Effector memory CD4-positive, alpha-beta T cell (primary cell): ENCODE results near the gene CCDC127.
"Not testable (repeated sequence)": the region's sequence is repeated elsewhere in the genome, so short reads cannot be mapped to it uniquely, and the experiment has no call there.

Experiments
- DNase-seq, 3 donors: peaks; one replicate each; pipeline ENCODE4 v3.0.0-alpha.2; 2020
- H3K27ac ChIP-seq: 2 replicates; pipeline ENCODE4 v1.7.0; 2013; ENCODE audit warnings: mild to moderate bottlenecking, low read length, moderate library complexity; ENCODE audit not compliant: insufficient read depth, poor library complexity, severe bottlenecking
- H3K27me3 ChIP-seq: replicated peaks from 2 replicates; pipeline ENCODE4 v1.7.0; 2013; ENCODE audit warnings: mild to moderate bottlenecking, low read length; ENCODE audit not compliant: insufficient read depth, control insufficient read depth, poor library complexity, severe bottlenecking
- H3K36me3 ChIP-seq: 2 replicates; pipeline ENCODE4 v1.7.0; 2013; ENCODE audit warnings: mild to moderate bottlenecking, low read length, moderate library complexity; ENCODE audit not compliant: control insufficient read depth, insufficient read depth
- H3K4me1 ChIP-seq: 2 replicates; pipeline ENCODE4 v1.7.0; 2013; ENCODE audit warnings: low read length, mild to moderate bottlenecking; ENCODE audit not compliant: control insufficient read depth, insufficient read depth, poor library complexity, severe bottlenecking
- H3K4me3 ChIP-seq: 2 replicates; pipeline ENCODE4 v1.7.0; 2013; ENCODE audit warnings: low read length, low read depth, mild to moderate bottlenecking; ENCODE audit not compliant: insufficient read depth, poor library complexity, severe bottlenecking
- H3K9me3 ChIP-seq: 2 replicates; pipeline ENCODE4 v1.7.0; 2013; ENCODE audit warnings: mild to moderate bottlenecking, low read length, moderate library complexity; ENCODE audit not compliant: control insufficient read depth

Gene CCDC127

DNA sequence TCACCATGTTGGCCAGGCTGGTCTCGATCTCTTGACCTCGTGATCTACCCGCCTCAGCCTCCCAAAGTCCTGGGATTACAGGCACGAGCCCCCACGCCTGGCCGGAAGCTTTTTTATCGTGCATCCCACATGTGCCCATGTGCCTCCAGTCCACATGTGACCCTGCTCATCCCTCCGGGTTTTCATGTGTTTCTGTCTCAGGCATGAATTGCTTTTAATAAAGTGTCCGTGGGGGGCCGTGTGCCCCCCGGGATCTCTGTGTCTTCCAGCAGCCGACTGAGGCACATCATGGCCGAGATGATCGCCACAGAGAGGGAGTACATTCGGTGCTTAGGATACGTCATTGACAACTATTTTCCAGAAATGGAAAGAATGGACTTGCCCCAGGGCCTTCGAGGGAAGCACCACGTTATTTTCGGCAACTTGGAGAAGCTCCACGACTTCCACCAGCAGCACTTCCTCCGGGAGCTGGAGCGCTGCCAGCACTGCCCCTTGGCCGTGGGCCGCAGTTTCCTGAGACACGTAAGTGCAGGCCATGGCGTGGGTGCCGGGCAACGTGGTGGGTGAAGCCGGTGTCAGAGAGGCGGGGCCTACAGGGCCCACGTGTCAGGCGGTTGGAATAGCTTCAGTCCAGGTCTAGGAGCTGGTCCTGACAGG is 48.8 kb downstream of the CCDC127 start:
- no peaks in the 10 kb centered on the region for H3K9me3 ChIP-seq
- H3K4me3 ChIP-seq, result no peak overlapping the region
- no peaks in the 10 kb centered on the region for H3K4me1 ChIP-seq
- no peaks in the 10 kb centered on the region for H3K27me3 ChIP-seq
- no peak for DNase-seq
- no peak overlapping the region for H3K27ac ChIP-seq
- no peaks in the 10 kb centered on the region for H3K36me3 ChIP-seq

DNA sequence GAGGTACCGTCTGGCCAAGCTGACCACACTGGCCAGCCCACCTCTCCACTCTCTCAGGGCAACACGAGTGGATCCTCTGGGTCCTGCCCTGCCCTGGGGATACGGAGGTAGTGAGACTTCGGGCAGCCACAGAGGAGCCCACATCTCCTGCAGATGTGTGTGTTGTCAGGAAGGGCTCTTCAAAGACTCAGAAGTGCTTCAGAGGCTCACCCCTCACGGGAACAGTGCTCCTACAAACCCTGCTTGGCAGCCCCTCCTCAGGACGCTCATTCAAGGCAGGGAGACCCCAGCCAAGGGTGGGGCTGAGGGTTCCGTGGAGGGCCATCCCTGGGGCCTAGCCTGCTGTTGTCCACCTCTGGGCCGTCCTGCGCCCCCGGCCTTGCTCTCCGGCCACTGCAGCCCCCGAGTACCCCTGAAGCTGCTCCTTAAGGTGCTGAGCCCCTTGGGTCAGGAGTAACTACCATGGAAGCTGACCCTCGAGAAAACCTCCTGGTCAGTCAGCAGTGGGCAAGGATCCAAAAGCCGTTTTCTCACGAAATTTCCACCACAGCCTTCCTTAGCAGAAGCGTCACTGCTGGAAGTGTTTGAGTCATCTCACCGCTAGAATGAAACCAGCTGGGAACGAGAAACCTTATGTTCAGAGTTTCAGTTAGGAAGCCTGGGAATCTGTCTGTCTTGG is 49.8 kb downstream of the CCDC127 start:
- Histone ChIP-seq H3K9me3 (no peaks in the 10 kb centered on the region), H3K36me3 (no peaks in the 10 kb centered on the region), H3K4me3 (no peak overlapping the region), H3K4me1 (no peaks in the 10 kb centered on the region), H3K27ac (no peak overlapping the region), H3K27me3 (no peaks in the 10 kb centered on the region)
- no peak for DNase-seq

DNA sequence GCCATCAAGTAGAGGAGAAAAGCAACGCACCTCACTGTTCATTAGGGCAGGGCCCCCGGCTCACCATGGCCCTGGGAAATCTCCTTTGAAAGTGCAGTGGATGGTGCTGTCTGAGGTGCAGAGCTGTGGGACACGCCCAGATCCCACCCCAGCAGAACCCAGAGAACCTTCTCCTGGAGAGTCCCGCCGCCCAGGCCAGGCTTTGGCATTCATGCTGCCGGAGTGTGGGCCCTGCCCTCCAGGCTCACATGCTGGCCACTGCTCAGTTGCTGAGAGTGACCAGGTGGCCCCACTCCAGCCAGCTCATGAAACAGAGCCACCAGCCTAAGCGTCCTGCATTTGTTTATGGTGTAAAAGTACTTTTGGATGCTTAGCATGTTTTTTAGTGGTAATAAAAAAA is 50.4 kb downstream of the CCDC127 start:
- Histone ChIP-seq H3K36me3 (no peaks in the 10 kb centered on the region), H3K4me3 (no peak overlapping the region), H3K27me3 (no peaks in the 10 kb centered on the region), H3K9me3 (no peaks in the 10 kb centered on the region), H3K4me1 (no peaks in the 10 kb centered on the region), H3K27ac (no peak overlapping the region)
- no peak for DNase-seq

DNA sequence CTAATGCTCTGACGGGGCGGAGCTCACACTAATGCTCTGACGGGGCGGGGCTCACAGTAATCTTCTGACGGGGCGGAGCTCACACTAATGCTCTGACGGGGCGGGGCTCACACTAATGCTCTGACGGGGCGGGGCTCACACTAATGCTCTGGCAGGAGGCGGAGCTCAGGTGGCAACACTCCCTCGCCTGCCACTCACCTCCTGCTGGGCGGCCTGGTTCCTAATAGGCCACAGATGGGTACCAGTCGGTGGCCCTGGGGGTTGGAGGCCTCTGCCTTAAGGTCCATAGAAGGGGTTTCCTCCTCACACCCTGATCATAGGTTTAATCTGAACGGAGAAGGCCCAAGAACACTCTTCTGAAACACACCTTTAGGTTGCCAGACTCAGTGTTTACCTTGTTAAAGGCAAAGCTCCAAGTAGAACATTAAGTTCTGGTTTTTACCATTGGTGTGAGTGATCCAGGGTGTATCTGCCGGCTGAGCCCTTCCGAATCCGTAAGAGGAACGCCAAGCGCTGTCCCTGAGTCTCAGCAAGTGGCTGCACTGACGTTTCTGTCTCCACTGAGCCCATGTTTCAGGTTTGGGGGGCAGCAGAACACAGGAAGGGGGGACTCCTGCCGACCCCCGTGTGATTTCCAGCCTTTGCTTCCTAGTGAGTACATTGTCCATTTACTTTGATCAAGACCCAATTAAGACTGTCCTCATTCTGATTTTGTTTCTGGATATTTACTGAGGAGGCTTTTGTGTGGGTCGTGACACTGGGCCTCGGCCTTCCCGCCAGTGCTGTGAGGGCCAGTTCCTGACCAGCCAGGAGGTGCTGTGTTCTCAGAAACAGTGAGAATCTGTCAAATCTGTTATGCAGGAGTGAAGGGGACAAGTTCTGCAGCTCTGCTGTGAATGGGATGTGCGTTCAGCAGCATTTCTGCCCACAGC is 51.2 kb downstream of the CCDC127 start:
- Histone ChIP-seq H3K4me1 (no peaks in the 10 kb centered on the region), H3K27ac (no peak overlapping the region)

DNA sequence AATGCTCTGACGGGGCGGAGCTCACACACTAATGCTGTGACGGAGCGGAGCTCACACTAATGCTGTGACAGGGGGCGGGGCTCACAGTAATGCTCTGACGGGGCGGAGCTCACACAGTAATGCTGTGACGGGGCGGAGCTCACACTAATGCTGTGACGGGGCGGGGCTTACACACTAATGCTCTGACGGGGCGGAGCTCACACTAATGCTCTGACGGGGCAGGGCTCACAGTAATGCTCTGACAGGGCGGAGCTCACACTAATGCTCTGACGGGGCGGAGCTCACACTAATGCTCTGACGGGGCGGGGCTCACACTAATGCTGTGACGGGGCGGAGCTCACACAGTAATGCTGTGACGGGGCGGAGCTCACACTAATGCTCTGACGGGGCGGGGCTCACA is 53.2 kb downstream of the CCDC127 start:
- H3K27me3 ChIP-seq, H3K36me3 ChIP-seq, H3K9me3 ChIP-seq, H3K27ac ChIP-seq, DNase-seq, H3K4me3 ChIP-seq, H3K4me1 ChIP-seq: not testable (repeated sequence)

More for the DNA sequence above, 51.2 kb downstream of the CCDC127 start:
- Histone ChIP-seq H3K27me3 (no peaks in the 10 kb centered on the region), H3K4me3 (no peak overlapping the region), H3K9me3 (no peaks in the 10 kb centered on the region), H3K36me3 (no peaks in the 10 kb centered on the region)
- no peak for DNase-seq

DNA sequence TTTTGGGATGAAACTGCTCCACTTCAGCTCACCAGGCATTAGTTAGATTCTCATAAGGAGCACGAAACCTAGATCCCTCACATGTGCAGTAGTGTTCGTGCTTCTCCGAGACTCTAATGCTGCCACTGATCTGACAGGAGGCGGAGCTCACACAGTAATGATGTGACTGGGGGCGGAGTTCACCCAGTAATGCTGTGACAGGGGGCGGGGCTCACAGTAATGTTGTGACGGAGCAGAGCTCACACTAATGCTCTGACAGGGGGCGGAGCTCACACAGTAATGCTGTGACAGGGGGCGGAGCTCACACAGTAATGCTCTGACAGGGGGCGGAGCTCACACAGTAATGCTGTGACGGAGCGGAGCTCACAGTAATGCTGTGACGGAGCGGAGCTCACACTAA is 53.7 kb downstream of the CCDC127 start:
- Histone ChIP-seq H3K4me3 (no peak overlapping the region), H3K36me3 (no peaks in the 10 kb centered on the region), H3K4me1 (no peaks in the 10 kb centered on the region), H3K27ac (no peak overlapping the region), H3K9me3 (no peaks in the 10 kb centered on the region), H3K27me3 (no peaks in the 10 kb centered on the region)
- no peak for DNase-seq

DNA sequence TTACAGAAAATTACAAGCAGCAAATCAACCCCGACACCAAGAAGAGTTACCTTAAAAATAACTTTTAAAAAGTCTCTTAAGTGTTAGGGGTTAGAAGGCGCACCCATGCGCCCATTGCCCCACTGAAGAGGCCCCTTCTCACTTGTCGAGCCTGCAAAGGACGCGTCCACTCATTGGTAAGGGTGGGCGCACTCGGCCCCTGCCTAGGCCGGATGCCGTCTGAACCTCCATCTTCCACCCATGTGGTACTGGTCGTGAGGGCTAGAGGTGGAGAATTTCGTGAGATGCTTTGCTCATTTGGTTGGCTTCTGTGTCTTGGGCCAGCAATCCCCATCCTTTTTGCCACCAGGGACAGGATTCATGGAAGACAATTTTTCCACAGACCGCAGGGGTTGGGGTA is 54.1 kb downstream of the CCDC127 start:
- no peaks in the 10 kb centered on the region for H3K9me3 ChIP-seq
- no peaks in the 10 kb centered on the region for H3K27me3 ChIP-seq
- no peak overlapping the region for H3K27ac ChIP-seq
- no peaks in the 10 kb centered on the region for H3K4me1 ChIP-seq
- no peaks in the 10 kb centered on the region for H3K36me3 ChIP-seq
- H3K4me3 ChIP-seq, result no peak overlapping the region
- DNase-seq, result no peak

DNA sequence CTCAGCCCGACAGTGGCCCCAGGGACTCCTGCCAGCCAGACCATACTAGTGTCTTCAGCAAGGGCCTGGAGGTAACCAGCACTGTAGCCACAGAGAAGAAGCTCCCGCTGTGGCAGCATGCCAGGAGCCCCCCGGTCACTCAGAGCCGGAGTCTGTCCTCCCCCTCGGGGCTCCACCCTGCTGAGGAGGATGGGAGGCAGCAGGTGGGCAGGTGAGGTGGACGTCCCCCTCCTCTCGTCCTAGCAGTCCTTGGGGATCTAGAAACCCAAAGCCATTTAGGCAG is 54.7 kb downstream of the CCDC127 start:
- no peak overlapping the region for H3K4me3 ChIP-seq
- no peaks in the 10 kb centered on the region for H3K9me3 ChIP-seq
- no peak for DNase-seq
- H3K4me1 ChIP-seq, result no peaks in the 10 kb centered on the region
- no peaks in the 10 kb centered on the region for H3K27me3 ChIP-seq
- H3K36me3 ChIP-seq, result no peaks in the 10 kb centered on the region
- no peak overlapping the region for H3K27ac ChIP-seq

DNA sequence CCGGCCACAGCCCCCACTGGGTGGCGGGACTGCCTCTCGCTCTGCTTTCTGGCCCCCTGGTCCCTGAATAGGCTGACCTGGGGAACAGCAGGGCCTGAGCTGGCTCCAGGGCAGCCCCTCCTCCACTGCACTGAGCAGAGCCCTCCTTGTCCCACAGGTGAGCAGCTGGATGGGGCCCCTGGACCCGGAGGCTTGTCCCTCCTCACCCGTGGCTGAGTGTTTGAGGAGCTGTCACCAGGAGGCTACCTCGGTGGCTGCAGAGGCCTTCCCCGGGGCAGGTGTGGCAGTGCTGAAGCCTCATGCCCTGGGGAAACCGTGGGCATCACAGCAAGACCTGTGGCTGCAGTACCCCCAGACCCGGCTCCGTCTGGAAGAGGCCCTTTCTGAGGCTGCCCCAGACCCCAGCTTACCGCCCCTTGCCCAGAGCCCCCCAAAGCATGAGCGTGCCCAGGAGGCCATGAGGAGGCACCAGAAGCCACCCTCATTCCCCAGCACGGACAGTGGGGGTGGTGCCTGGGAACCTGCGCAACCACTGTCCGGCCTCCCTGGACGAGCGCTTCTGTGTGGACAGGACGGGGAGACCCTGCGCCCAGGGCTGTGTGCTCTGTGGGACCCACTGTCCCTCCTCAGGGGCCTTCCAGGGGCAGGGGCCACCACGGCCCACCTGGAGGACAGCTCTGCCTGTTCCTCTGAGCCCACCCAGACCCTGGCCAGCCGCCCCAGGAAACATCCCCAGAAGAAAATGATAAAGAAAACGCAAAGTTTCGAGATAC is 55.2 kb downstream of the CCDC127 start:
- Histone ChIP-seq H3K27ac (no peak overlapping the region), H3K4me1 (no peaks in the 10 kb centered on the region), H3K36me3 (no peaks in the 10 kb centered on the region), H3K4me3 (no peak overlapping the region), H3K9me3 (no peaks in the 10 kb centered on the region), H3K27me3 (no peaks in the 10 kb centered on the region)
- no peak for DNase-seq
